Coronary artery (tissue), 2 donors: ENCODE data around the gene LCP1.
A peak's percentile ranks its signal among the peaks of the same experiment; 100 is the strongest.

ENCODE experiments used
- DNase-seq: peaks from one replicate; pipeline ENCODE4 v3.0.0-alpha.2; 2017; ENCODE audit warnings: low spot score
- H3K27ac ChIP-seq, 2 donors: fragments of 200-600 bp; sonication (generic); one replicate each; pipeline ENCODE4 v1.5.1; 2016 to 2019
- H3K4me3 ChIP-seq: fragments of 200-600 bp; sonication (generic); 2 replicates; pipeline ENCODE4 v1.5.1; 2016; ENCODE audit warnings: mild to moderate bottlenecking, moderate library complexity
- TF ChIP-seq, protein P1 (sequence below): fragments of 200-600 bp; sonication (generic); IDR thresholded peaks from one replicate; pipeline ENCODE4 v1.5.1; 2019; ENCODE audit warnings: antibody characterized with exemption

Gene LCP1

DNA sequence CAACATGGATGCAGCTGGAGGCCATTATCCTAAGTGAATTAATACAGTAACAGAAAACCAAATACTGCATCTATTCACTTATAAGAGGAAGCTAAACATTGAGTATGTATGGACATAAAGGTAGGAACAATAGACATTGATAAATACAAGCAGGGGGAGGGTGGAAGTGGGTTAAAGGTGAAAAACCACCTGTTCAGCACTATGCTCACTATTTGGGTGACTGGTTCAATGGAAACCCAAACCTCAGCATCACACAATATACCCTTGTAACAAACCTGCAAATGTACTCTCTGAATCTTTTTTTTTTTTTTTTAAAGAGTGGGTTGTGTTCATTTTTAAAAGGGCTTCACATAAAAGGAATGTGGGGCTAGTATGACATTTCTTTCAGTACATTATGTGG is 50.3 kb downstream of the LCP1 start:
- H3K4me3 ChIP-seq: no peak overlapping the region
- TF ChIP-seq, protein P1, sequence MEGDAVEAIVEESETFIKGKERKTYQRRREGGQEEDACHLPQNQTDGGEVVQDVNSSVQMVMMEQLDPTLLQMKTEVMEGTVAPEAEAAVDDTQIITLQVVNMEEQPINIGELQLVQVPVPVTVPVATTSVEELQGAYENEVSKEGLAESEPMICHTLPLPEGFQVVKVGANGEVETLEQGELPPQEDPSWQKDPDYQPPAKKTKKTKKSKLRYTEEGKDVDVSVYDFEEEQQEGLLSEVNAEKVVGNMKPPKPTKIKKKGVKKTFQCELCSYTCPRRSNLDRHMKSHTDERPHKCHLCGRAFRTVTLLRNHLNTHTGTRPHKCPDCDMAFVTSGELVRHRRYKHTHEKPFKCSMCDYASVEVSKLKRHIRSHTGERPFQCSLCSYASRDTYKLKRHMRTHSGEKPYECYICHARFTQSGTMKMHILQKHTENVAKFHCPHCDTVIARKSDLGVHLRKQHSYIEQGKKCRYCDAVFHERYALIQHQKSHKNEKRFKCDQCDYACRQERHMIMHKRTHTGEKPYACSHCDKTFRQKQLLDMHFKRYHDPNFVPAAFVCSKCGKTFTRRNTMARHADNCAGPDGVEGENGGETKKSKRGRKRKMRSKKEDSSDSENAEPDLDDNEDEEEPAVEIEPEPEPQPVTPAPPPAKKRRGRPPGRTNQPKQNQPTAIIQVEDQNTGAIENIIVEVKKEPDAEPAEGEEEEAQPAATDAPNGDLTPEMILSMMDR: no peak
- DNase-seq: no peak
- H3K27ac ChIP-seq: no peak overlapping the region

DNA sequence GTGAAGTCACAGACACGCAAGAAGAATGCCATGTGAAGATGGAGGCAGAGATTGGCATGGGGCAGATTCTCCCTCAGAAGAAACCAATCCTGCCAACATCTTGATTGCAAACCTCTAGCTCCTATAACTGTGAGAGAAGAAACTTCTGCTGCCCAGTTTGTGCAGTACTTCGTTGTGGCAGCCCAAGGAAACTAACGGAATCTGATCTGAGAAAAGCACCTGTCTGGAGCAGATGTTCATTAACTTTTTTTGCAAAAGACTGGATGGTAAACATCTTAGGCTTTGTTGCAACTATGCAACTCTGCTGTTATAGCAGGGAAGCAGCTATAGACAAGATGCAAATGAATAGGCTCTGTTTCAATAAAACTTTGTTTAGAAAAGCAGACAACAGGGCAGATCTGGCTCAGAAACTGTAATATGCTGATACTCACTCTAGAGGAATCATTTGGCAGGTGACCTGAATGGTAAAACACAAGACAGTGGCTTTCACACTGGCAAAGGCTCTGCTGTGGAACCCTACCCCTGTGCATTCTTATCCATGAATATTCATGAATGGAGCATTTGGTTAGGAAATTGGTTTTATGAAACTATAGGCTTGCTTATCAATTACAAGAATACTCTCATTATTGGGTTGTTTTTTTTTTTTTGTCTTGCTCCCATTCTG is 51.9 kb downstream of the LCP1 start:
- Histone ChIP-seq H3K4me3 (no peak overlapping the region), H3K27ac (no peak overlapping the region)
- TF ChIP-seq, protein P1: no peak
- DNase-seq: no peak

DNA sequence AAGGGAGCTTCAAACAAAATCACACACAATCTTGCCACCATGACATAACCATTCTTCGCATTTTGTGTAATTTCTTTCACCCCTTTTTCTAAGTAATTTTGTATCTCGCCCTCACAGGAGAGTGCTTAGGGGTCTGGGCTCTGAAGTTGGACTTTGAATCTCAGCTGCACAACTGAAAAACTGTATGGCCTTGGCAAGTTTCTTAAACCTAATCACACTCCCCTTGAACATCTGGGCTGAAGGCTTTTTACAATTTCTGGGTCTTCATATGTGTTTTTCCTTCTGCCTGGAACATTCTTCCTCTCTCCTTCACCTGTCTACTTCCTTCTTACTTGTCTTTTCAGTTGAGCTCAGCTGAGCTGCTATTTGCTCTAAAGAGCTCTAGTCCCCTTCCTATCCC is 52.9 kb downstream of the LCP1 start:
- DNase-seq: no peak
- H3K4me3 ChIP-seq: no peak overlapping the region
- TF ChIP-seq, protein P1: no peak

GRCh38 chr13:46127358-46128023 is 54.5 kb downstream of the LCP1 start:
- no peak overlapping the region for H3K4me3 ChIP-seq
- TF ChIP-seq, protein P1: no peak
- no peak for DNase-seq
- H3K27ac ChIP-seq: no peak overlapping the region

More for the DNA sequence above, 52.9 kb downstream of the LCP1 start:
- no peak overlapping the region for H3K27ac ChIP-seq

DNA sequence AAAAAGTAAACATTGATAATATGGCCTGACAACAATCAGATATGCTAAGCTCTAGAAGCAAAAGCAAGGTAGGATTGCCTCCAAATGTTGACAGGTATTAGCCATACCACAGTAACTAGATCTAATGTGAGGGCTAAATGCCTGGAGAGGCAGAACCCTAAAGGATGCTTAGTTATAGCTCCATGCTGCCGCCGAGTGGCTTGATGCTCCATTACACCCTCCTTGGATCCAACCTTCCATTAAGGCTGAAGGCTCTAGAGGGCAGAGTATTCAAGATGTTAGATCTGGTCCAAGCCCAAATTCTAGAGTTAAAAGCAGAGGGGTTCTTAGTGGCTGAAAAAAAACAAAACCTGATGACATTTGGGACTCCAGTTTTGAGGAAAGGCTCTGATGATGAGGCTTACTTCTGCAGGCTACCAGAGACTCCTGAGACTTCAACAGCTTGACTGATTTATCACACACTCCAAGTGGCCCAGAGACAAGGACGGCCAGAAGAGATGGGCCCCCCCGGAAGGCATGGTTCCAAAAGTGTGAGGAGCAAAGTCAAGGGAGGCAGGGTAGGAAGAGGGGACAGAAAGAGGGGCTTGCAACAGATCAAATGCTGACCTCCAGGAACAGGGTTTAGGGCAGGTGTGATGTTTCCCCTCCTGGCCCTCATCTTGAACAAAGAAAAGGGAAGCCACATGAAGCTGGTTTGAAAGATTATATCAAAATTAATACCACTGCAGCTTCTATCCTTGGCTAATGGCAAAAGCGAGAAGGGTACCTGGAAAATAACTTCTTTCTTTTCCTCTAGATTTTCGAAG is 55.2 kb downstream of the LCP1 start:
- no peak for DNase-seq
- H3K4me3 ChIP-seq: no peak overlapping the region
- H3K27ac ChIP-seq: no peak overlapping the region
- TF ChIP-seq, protein P1: peak; percentile 35

DNA sequence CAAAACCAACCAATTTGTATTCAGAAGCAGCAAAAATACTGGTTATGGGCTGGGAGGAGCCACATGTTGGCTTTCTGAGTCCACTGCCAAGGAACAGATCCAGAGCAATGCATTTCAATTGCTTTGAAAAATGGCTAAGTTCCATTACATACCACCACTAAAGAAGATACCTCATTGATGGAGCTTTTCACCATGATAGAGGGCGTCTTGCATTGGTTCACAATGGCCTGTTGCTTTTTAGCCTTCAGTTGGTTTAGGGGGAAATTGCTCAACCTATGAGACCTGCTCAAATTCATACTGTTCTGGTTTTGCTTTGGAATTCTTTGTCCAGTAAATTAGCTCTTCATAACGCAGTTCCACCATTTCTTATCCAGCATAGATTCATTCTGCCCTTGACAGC is 55.9 kb downstream of the LCP1 start:
- H3K4me3 ChIP-seq: no peak overlapping the region
- DNase-seq: no peak
- no peak overlapping the region for H3K27ac ChIP-seq
- TF ChIP-seq, protein P1: no peak
